ENCODE data around the gene PLSCR5.

The PLSCR5 gene

DNA sequence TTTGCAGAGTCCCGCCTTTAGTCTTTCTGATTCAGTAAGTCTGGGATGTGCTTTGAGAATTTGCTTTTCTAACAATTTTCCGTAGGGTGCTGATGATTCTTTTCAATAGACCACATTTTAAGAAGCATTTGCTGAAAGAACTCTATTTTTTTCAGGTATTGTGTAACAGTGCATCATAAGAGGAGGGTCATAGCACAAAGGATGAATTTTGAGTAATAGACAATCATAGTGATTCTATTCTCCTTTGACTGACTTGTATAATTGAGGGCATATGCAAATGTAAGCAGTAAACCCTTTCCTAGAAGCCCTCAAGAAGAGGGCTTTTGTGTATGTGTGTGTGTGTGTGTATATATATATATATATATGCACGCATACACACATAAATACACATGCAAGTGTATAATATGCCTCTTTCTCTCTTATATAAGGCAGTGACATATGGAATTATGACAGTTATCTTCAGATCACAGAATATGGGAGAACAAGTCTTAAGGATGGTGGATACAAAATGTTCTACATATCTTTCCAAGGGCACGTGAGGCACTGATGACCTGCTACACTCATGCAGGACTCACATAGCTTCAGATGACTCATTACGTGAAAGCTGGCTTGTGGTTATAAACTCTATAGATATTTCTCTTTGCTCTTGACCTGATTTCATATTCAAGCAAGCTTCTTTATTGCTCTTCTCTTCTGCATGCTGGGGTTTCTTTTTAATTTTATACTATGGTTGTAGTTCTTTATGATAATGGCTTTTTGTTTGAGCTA is 54.2 kb downstream of the PLSCR5 start:
- TF ChIP-seq, protein P1, sequence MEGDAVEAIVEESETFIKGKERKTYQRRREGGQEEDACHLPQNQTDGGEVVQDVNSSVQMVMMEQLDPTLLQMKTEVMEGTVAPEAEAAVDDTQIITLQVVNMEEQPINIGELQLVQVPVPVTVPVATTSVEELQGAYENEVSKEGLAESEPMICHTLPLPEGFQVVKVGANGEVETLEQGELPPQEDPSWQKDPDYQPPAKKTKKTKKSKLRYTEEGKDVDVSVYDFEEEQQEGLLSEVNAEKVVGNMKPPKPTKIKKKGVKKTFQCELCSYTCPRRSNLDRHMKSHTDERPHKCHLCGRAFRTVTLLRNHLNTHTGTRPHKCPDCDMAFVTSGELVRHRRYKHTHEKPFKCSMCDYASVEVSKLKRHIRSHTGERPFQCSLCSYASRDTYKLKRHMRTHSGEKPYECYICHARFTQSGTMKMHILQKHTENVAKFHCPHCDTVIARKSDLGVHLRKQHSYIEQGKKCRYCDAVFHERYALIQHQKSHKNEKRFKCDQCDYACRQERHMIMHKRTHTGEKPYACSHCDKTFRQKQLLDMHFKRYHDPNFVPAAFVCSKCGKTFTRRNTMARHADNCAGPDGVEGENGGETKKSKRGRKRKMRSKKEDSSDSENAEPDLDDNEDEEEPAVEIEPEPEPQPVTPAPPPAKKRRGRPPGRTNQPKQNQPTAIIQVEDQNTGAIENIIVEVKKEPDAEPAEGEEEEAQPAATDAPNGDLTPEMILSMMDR (IDR thresholded peaks at IDR 0.05): no peak

- TF ChIP-seq, protein P1 (IDR thresholded peaks at IDR 0.05): no peak
Observed at GRCh38 chr3:146550070-146550615, 55.0 kb downstream of the PLSCR5 start.

DNA sequence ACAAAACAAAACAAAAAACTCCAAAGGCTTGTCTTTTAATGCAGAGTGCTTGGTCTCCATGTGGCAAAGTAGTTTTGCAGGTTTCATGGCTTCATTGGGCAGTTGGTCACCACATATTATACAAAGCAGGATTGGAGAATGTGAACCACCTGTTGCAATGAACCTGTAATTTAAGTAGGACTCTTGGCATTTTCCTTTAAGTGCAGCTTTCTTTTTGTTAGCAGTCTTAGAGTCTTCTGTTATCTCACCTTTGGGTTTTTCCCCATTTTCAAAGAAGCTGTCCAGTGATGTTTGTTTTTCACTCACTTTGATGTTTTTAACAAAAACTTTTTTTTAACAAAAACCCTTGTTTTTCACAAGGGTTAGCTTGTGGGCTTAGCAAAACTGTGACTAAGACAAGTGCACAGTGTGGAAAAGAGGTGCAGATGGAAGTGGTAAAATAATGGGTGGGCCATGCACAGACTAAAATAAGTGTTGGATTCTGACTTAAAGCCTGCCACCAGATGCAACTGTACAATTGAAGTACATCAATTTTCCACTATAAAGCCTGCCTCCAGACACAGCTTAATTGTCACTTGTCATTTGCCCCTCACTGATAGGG is 57.8 kb downstream of the PLSCR5 start:
- TF ChIP-seq, protein P1 (IDR thresholded peaks at IDR 0.05): no peak

DNA sequence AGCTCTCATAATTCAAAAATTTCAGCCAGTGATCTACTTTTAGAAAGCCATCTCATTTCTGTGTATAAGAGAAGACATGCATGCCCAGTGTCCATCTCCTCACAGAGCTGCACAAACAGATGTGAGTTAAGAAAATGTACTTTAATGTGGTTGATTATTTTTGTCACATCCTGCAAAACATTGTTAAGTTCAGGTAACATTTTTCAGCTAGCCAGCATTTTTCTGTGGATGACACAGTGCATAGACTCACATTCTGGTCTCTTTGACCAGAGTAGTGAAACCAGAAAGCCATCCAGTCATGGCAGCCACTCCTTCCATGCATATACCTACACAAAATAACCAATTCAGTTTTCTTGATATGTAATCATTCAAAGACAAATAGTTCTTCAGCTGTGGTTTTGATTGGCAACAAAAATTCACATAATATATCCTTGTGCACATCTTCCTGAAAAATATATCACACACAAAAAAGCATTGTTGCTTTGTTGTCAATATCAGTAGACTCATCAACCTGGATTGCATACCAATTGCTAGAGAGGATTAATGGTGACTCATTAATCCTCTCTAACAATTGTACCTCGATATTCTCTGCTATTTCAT is 58.7 kb downstream of the PLSCR5 start:
- TF ChIP-seq, protein P1 (IDR thresholded peaks at IDR 0.05): no peak

GRCh38 chr3:146544929-146545528 is 60.1 kb downstream of the PLSCR5 start:
- TF ChIP-seq, protein P1 (IDR thresholded peaks at IDR 0.05): no peak

- TF ChIP-seq, protein P1 (IDR thresholded peaks at IDR 0.05): no peak
Observed at GRCh38 chr3:146544002-146544928, 60.9 kb downstream of the PLSCR5 start, which contains the start of gene PLSCR1. Gene PLSCR1 (minus strand): TSS chr3:146544607. CDS start chr3:146536552, 8,055 bp downstream.

Data from LNCAP (cell line).